ENCODE results near the gene CAMSAP2.

Gene CAMSAP2

DNA sequence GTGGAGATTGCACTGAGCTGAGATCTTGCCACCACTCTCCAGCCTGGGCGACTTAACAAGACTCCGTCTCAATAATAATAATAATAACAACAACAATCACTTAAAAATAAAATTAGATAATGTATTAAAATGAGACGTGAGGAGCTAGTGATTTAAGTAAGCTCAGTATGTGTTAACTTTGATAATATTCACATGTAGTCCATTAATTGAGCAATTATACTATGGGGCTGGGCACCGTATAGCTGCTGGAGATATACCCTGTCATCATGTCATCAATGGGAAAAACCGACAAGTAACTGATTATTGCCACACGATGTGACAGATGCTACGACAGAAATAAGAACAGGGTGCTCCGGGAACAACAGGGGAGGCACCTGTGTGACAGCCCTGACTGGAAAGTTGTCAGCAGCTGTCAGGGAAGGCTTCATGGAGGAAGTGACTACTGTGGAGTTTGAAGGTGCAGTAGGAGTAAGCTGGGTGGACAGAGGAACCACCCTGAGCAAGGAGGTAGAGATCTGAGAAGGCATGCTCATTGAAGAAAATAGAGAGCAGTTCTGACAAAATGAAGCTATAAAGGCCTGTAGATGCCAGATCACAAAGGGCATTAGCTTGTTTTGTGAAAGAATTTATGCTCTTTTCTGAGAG, 924 bp upstream of the CAMSAP2 start:
- TF ChIP-seq, protein P1, sequence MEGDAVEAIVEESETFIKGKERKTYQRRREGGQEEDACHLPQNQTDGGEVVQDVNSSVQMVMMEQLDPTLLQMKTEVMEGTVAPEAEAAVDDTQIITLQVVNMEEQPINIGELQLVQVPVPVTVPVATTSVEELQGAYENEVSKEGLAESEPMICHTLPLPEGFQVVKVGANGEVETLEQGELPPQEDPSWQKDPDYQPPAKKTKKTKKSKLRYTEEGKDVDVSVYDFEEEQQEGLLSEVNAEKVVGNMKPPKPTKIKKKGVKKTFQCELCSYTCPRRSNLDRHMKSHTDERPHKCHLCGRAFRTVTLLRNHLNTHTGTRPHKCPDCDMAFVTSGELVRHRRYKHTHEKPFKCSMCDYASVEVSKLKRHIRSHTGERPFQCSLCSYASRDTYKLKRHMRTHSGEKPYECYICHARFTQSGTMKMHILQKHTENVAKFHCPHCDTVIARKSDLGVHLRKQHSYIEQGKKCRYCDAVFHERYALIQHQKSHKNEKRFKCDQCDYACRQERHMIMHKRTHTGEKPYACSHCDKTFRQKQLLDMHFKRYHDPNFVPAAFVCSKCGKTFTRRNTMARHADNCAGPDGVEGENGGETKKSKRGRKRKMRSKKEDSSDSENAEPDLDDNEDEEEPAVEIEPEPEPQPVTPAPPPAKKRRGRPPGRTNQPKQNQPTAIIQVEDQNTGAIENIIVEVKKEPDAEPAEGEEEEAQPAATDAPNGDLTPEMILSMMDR (conservative IDR thresholded peaks at IDR 0.05; ENCODE audit: control insufficient read depth, insufficient read depth, low read depth, low read length): no peak
- H3K4me3 ChIP-seq (ENCODE audit: control insufficient read depth, low read depth, low read length): no peak overlapping the region
- DNase-seq (ENCODE audit: low read depth): no peak

DNA sequence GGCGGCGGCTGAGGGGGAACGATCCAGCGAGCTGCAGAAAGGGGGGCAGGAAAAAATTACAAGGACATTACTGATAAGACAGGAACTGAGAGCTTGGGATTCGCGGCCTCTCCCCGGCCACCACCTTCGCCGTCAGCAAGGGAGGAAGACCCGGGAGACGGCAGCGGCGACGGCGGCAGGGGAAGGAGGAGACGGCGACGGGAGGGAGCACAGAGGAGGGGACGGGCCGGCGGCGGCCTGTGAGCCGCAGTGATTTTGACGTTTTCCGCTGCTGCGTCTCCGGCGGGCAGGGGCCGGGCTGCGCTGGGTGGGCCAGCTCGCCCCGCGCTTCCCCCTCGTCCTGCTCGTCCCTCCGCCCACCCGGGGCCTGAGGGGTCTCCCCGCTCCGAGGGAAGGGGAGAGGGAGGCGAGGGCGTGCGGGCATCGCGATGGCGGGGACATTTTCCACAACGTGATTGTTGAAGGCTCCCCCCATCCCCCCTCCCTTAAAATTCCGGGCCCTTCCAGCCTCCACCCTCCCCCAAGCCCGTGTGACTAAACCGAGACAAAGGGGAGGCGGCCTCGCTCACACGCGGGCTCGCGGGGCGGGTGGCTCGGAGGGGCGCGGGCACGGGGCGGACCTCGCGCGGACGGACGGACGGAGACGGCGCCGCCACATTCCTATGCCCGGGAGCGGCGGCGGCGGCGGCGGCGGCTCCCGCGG, 407 bp downstream of the CAMSAP2 start:
- H3K4me3 ChIP-seq (ENCODE audit: control insufficient read depth, low read depth, low read length): peak overlapping the region; percentile 96
- TF ChIP-seq, protein P1 (conservative IDR thresholded peaks at IDR 0.05; ENCODE audit: control insufficient read depth, insufficient read depth, low read depth, low read length): no peak
- peak; percentile 76 for DNase-seq (ENCODE audit: low read depth)

DNA sequence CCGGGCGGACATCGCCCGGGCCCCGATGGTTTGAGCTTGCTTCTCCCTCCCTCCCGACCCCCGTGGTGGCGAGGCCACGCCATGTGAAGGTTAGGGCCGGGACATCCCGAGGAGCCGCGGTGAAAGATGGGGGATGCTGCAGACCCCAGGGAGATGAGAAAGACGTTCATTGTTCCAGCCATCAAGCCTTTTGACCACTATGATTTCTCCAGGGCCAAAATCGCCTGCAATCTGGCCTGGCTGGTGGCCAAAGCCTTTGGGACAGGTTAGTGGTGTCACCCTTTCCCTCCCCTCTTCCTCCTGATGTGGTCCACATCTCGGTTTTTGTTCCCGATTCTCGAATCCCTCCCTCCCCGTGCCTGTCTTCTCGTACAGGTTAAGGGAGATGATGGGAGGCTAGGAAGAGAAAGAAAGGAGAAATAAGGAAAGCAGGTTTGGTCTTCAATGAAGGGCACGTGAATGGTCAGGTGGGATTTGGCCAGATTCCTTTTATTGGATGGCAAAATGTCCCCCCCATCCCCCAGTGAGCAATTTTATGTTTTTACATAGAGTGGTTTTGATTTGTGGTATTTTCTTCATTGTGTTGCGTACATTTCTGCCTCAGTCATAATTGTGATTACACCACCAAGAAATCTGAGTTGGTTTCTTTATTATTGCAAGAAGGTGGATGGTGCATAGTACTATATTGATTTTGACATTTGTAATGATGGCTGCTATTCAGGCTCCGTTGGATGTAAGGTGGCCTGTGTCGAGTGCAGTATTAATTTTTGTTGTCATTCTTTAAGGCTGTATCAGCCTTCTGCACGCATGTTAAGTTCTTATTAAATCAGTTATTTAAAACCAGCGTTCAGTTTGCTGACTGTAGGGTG, 1.2 kb downstream of the CAMSAP2 start:
- peak overlapping the region; percentile 96 for H3K4me3 ChIP-seq (ENCODE audit: control insufficient read depth, low read depth, low read length)
- DNase-seq (ENCODE audit: low read depth): peak; percentile 40
- TF ChIP-seq, protein P1 (conservative IDR thresholded peaks at IDR 0.05; ENCODE audit: control insufficient read depth, insufficient read depth, low read depth, low read length): no peak

DNA sequence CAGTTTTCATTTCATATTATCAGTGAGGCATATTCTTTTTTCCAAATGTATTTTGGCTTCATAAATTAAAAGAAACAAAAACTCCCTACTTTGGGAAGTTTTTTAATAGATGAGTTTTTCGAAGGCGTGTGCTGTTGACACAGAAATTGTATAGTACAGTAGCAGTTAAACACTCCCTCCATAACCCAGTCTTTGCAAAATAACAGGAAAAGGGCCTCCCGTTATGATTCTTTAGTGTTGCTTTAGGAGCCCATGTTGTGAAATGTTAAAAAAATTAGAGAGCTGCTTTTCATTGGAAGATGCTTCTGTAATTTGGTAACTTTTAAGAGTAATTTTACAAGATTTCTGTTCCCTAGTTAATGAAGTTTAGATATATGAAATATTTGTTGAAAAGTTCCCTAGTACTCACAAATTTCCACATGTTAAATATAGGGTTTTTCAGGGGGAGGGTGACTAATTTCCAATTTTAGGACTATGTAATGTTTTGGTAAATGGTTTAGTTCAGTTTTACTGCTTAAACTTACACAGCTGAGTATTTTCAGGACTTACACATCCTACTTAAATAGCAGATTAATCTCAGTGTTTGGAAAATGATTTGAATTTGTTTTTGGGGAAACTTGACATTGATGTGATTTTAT, 2.0 kb downstream of the CAMSAP2 start:
- peak overlapping the region; percentile 96 for H3K4me3 ChIP-seq (ENCODE audit: control insufficient read depth, low read depth, low read length)
- TF ChIP-seq, protein P1 (conservative IDR thresholded peaks at IDR 0.05; ENCODE audit: control insufficient read depth, insufficient read depth, low read depth, low read length): no peak
- no peak for DNase-seq (ENCODE audit: low read depth)

DNA sequence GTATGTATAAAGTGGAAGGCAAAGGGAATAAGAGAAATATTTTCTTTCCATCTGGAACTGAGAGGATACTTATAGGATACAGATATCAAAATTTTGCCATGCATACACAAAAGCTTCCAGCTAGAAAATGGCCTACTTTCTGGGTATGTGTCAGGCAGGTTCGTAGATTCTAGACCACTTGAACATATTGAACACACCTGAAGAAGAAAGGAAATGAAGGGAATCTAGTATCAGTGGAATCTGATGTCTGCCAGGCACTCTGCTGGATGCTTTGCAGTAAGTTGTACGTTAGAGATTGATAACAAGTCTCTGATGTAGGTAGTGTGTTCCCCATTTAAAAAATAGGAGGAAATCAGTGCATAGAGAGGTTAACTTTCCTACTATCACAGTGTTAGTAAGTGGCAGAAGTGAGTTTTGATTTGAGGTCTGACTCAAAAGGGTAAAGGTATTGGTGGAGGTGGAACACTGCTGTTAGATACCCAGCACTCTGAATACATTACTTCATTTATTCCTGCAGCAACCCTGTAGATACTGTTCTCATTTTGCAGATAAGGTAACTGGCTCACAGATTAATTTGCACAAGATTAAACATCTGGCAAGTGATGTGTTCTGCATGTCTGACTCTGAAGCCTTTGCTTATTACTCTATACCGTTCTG, 3.0 kb downstream of the CAMSAP2 start:
- TF ChIP-seq, protein P1 (conservative IDR thresholded peaks at IDR 0.05; ENCODE audit: control insufficient read depth, insufficient read depth, low read depth, low read length): no peak
- peak overlapping the region; percentile 96 for H3K4me3 ChIP-seq (ENCODE audit: control insufficient read depth, low read depth, low read length)
- DNase-seq (ENCODE audit: low read depth): no peak

DNA sequence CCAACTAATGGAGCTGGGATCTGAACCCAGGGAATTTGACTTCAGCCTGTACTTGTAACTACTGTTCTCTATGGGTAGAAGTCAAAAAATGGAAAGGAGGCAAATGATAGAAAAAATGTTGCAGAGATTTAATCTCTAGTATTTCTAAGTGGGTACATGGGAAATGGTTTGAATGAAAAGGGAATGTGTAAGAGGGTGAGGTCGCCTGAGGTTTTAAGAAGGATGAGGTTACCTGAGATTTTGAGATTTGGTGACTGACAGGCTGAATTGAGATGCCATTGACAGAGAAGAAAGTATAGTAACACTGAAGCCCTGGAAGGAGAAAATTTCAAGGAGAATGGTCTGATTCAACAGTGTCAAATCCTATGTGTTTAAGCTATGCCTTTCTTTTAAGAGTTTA, 5.5 kb downstream of the CAMSAP2 start:
- H3K4me3 ChIP-seq (ENCODE audit: control insufficient read depth, low read depth, low read length): no peak overlapping the region
- DNase-seq (ENCODE audit: low read depth): no peak
- TF ChIP-seq, protein P1 (conservative IDR thresholded peaks at IDR 0.05; ENCODE audit: control insufficient read depth, insufficient read depth, low read depth, low read length): no peak
